NCI-H345 treated with DMSO at 0.1 percent for 48 hours (cell line): Measurements from ENCODE around the gene PAXIP1.
A peak's percentile ranks its signal among the peaks of the same experiment; 100 is the strongest.
"Not testable (repeated sequence)": the region's sequence is repeated elsewhere in the genome, so short reads cannot be mapped to it uniquely, and the experiment has no call there.

Experiments
- DNase-seq: peaks from one replicate; lab custom pipeline; 2025; ENCODE audit not compliant: unreplicated experiment; lab: John Stamatoyannopoulos, UW

PAXIP1 gene, protein sequence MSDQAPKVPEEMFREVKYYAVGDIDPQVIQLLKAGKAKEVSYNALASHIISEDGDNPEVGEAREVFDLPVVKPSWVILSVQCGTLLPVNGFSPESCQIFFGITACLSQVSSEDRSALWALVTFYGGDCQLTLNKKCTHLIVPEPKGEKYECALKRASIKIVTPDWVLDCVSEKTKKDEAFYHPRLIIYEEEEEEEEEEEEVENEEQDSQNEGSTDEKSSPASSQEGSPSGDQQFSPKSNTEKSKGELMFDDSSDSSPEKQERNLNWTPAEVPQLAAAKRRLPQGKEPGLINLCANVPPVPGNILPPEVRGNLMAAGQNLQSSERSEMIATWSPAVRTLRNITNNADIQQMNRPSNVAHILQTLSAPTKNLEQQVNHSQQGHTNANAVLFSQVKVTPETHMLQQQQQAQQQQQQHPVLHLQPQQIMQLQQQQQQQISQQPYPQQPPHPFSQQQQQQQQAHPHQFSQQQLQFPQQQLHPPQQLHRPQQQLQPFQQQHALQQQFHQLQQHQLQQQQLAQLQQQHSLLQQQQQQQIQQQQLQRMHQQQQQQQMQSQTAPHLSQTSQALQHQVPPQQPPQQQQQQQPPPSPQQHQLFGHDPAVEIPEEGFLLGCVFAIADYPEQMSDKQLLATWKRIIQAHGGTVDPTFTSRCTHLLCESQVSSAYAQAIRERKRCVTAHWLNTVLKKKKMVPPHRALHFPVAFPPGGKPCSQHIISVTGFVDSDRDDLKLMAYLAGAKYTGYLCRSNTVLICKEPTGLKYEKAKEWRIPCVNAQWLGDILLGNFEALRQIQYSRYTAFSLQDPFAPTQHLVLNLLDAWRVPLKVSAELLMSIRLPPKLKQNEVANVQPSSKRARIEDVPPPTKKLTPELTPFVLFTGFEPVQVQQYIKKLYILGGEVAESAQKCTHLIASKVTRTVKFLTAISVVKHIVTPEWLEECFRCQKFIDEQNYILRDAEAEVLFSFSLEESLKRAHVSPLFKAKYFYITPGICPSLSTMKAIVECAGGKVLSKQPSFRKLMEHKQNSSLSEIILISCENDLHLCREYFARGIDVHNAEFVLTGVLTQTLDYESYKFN

DNA sequence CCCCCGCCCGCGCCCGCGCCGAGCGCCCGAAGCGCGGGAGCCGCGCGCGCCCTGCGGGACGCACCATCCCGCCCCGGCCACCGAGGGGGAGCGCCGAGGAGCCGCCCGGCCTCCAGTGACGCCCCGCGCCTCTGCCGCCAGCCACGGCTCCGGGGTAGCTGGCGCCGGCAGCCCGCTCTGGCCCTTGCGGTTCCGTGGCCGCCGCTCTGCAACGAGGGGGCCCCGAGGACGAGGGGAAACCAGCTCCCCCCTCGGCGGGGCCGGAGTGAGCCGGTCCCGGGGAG lies at the start of gene PAXIP1:
Gene PAXIP1 (minus strand): TSS at position 33 of the 284 bp plus-strand sequence. CDS start 195 bp downstream, outside the sequence.
- no peak for DNase-seq

DNA sequence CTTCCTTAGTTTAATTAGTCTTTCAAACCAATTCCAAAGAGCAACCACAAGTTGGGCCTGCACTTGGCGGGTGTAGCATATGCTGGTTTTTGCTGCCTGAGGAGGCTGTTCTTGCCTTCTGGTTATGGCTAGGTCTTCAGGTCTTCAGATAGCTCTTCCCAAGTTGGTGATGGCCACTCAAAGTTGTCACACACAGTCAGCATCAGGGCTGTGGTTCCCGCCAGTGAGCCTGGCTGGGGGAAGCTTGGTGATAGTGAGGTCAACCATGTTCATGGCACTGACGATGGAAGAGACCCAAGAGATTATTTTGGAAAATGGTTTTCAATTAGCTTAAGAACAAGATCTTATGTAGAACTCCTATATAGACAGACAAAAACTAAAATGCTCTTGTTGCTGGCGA lies 48.4 kb upstream of the PAXIP1 start:
- DNase-seq = no peak

DNA sequence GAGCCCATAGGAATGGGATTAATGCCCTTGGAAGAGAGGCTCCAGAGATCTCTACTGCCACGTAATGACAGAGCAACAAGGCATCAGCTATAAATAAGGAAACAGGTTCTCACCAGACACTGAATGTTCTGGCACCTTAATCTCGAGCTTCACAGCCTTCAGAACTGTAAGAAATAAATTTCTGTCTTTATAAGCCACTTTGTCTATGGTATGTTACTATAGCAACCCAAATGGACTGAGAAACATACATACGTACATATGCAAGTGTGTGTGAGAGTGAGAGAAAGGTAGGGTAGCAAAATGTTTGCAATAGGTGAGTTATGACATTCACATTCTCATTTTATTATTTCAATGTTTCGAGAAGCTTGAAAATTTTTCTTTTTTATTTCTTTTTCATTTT lies 45.1 kb upstream of the PAXIP1 start:
- no peak for DNase-seq

DNA sequence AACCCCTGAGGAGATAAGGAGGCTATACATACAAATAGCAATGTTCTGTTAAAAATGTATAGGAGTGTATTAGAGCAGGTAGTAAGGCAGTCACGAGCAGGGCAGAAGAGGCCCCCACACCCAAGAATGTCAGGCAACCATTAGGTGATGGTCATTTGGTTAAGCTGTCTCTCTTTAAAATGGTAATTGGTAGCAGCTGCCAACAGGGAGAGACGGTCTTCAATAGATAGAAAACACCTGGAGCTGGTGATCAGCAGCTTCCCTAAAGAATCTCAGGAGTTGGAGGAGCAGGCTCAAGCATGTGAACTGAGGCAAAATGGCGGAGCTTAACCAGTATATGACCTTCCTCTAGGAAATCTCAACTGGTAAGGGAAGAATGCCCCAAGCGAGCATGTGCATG lies 40.8 kb upstream of the PAXIP1 start:
- DNase-seq = no peak

DNA sequence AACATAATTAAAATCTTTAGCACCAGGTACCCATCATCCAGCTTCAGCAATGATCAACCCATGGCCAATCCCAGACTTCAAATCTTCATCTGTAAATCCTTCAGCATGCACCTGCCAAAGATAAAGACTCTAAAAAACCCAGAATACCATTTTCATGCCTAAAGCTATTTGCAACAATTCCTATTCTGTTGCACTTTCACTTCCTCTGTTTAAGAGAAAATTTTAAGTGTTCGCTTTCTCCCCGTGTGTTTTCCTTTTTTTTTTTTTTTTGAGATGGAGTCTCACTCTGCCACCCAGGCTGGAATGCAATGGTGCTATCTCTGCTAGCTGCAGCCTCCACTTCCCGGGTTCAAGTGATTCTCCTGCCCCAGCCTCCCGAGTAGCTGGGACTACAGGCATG lies 35.4 kb upstream of the PAXIP1 start:
- DNase-seq = no peak

DNA sequence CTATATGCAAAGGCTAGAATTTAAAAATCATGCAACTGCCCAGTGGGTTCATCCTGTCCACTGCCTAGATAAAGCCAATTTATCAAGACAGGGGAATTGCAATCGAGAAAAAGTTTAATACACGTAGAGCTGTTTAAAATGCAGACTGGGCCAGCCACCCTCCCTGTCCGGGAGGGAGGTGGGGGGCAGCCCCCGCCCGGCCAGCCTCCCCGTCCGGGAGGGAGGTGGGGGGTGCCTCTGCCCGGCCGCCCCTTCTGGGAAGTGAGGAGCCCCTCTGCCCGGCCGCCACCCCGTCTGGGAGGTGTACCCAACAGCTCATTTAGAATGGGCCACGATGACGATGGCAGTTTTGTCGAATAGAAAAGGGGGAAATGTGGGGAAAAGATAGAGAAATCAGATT lies 31.6 kb upstream of the PAXIP1 start:
- not testable (repeated sequence) for DNase-seq

- DNase-seq = no peak
Observed at GRCh38 chr7:155032978-155033377, 30.1 kb upstream of the PAXIP1 start.

DNA sequence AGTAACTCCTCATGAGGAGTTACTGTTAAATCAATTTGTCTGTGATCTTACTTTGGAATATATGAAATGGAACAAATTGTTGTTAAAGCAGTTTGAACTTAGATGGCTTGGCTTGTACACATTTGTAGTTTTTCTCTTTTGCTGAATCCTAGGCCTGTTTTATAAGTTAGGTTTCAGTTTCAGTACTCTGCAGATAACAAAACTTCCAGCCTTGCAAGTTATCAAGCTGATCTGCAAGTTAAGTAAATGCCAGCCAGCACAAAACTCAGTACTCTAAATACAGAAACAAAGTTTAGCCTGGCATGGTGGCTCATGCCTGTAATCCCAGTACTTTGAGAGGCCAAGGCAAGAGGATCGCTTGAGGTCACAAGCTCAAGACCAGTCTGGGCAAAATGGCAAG lies 25.0 kb upstream of the PAXIP1 start:
- no peak for DNase-seq

DNA sequence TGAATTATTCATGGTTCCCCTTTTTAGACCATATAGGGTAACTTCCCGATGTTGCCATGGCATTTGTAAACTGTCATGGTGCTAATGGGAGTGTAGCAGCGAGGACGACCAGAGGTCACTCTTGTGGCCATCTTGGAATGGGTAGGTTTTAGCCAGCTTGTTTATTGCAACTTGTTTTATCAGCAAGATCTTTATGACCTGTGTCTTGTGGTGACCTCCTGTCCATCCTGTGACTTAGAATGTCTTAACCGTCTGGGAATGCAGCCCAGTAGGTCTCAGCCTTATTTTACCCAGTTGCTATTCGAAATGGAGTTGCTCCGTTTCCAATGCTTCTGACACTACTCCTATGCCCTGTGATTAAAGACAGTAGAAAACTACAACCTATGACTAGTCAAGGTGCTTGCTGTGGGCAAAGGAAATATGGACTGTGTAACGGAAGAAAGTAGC lies 18.8 kb upstream of the PAXIP1 start:
- DNase-seq = no peak

DNA sequence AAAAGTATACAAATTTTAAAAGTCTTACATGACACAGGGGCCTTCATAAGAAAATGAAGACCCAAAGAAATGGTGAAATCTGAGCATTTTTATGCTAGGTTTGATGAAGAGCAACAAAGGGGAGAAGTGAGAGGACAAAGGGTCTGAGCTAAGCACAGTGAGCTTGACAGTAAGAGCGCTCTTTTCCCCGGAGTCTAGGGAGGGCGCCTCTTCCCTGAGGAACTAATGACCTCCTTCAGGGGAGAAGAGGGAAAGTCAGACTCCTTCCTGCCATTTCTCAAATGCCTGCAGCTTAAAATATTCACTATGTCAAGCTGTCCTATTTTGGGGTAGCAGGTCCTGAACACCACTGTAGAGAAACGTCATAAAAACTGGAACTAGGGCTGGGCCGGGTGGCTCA lies 18.1 kb upstream of the PAXIP1 start:
- DNase-seq = no peak

DNA sequence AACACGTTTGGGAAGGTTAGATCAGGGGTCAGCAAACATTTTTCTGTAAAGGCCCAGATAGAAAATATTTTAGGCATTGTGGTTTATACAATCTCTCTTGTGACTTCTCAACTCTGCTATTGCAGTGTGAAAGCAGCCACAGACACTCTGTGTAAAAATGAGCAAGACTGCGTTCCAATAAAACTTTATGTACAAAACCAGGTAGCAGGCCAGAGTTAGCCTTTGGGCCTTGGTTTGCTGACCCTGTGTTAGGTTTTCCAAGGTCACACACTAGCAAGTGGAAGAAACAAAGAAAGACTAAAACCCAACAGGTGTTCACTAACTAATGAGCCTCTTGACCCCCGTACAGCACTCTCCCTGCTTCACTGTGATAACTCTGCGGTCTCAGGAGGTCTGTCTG lies 14.9 kb upstream of the PAXIP1 start:
- no peak for DNase-seq

DNA sequence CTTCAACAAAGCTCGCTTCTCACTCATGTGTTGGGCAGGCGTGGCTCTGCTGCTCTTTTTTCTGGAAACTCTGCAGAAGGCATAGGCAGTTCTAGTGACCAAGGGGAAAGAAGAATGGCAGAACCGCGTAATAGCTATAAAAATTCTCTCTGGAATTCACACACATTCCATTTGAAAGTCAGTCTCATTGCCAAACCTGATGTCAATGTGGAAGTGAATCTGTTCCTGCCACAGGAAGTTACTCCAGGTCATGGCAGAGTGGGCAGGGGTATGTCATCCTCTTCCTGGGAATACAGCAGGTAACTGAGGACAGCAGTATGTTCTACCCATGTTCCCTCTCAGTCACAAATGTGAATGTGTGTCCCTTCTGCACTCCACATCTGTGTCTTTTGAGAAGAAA lies 8.2 kb upstream of the PAXIP1 start:
- DNase-seq = no peak

GRCh38 chr7:155009570-155010157 lies 6.7 kb upstream of the PAXIP1 start:
- no peak for DNase-seq

GRCh38 chr7:155007947-155008346 lies 5.0 kb upstream of the PAXIP1 start:
- DNase-seq = no peak

DNA sequence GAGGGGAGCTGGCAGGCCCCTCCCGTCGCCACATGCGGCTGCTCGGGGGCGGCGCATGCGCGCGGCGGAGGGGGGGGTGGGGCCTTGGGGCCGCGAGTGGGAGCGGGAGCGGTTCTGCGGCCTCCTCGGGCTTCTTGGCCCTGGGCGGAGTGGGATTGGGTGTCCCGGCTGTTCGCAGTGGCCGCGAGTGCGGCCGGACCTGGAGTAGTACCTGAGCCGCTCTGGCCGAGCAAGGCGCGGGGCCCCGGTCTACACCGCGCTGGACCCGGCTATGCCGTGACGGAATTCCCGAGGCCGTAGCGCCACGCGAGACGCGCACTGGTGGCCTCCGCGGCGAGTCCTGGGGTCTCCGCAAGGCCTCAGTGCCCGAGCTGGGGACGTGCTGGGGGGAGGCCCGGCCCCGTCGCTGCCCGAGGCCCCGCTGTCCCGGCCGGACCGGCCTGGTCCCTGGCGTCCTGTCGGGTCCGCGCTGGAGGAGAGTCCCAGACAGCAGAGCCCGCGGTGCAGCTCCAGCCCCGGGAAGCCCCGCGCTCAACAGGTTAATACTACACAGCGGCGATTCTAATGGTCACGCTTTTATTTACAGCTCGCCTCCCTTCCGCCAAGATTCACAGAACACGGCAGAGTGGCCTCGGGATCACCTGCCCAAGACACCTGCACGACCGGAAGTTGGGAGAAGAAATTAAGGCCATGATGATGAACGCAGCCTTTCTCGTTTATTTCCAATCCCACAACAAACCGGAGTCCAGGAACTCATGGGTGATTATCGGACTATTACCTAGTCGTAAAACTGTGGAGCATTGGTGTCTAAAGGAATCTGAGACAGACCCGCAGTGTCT lies 671 bp upstream of the PAXIP1 start:
- peak; percentile 42 for DNase-seq

- no peak for DNase-seq
Observed at GRCh38 chr7:155002411-155003091, 373 bp downstream of the PAXIP1 start.

- no peak for DNase-seq
Observed at GRCh38 chr7:155001756-155002410, 1.0 kb downstream of the PAXIP1 start.

DNA sequence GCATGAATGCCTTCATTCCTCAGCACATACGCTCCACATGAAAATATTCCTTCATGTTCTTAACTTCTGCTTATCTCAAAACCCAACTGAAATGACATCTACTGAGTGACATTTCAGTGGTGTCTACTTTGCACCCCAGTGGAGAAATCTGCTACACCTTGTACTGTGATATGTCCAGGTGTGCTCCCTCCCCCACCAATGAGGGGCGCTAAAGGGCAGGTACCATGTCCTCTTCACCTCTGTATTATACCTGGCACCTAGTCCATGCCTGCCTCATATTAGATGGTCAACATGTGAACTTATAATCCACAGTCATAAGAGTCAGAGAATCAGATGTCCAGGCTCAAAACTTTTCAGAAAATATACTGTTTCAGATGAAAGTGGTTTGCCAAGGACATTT lies 2.1 kb downstream of the PAXIP1 start:
- no peak for DNase-seq

DNA sequence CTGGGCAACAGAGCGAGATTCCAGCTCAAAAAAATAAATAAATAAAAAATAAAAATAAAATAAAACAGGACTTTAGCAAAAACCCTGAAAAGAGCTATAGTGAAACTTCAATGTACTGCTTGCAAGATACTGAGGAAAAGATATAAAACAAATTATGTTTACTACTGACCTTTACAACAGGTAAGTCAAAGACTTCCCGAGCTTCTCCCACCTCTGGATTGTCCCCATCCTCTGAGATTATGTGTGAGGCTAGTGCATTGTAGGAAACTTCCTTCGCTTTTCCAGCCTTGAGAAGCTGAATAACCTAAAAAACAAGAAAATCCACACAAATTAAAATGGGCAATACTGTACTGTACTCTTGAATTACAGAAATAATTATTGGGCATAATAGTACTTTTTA lies 4.4 kb downstream of the PAXIP1 start:
- DNase-seq = no peak
